ENCODE measurements around the gene ABO. TPM values are rescaled to one million over a fixed set of nuclear protein-coding genes. Genes with fewer than 3 reads are reported as not detected.

ABO gene
- total and polyA plus RNA-seq, 2 donors from 2014 or later: 25.0 to 29.0 TPM

DNA sequence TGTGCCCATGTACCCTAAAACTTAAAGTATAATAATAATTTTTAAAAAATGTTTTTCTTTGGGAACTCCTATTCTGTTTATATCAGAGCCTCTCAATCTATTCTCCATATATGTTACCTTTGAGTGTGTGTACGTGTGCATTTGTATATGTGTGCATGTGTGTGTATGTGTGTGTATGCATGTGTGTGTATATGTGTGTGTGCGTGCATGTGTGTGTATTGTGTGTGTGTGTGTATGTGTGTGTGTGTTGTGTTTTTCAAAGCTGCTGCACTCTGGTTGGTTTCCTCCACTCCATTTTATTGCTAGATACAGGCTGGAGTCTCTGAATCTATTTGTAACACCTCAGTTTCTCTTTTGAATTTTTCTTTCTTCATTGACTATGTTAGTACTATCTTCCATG lies 41.0 kb upstream of the ABO start:
- Histone ChIP-seq H3K4me1 (ENCODE audit: control insufficient read depth in 2 of 3, insufficient read depth in 2 of 3, low read depth in 1 of 3, low read length in 3 of 3) (no peaks in the 10 kb centered on the region), H3K9ac (ENCODE audit: low read length in 3 of 3) (no peak overlapping the region), H3K27ac (ENCODE audit: low read depth in 2 of 2, low read length in 2 of 2) (no peak overlapping the region), H3K9me3 (ENCODE audit: control insufficient read depth in 2 of 3, insufficient read depth in 1 of 3, low read length in 3 of 3) (no peaks in the 10 kb centered on the region), H3K27me3 (ENCODE audit: control insufficient read depth, insufficient read depth, low read length) (no peaks in the 10 kb centered on the region), H3K36me3 (ENCODE audit: control insufficient read depth in 2 of 3, insufficient read depth in 3 of 3, low read length in 3 of 3) (no peaks in the 10 kb centered on the region), H3K4me3 (ENCODE audit: low read length in 3 of 3) (no peak overlapping the region)
- intact Hi-C loops (cut with DNase I): no loop called here
- FAIRE-seq (no peak), DNase-seq (no peak)
- TF ChIP-seq, protein P1, sequence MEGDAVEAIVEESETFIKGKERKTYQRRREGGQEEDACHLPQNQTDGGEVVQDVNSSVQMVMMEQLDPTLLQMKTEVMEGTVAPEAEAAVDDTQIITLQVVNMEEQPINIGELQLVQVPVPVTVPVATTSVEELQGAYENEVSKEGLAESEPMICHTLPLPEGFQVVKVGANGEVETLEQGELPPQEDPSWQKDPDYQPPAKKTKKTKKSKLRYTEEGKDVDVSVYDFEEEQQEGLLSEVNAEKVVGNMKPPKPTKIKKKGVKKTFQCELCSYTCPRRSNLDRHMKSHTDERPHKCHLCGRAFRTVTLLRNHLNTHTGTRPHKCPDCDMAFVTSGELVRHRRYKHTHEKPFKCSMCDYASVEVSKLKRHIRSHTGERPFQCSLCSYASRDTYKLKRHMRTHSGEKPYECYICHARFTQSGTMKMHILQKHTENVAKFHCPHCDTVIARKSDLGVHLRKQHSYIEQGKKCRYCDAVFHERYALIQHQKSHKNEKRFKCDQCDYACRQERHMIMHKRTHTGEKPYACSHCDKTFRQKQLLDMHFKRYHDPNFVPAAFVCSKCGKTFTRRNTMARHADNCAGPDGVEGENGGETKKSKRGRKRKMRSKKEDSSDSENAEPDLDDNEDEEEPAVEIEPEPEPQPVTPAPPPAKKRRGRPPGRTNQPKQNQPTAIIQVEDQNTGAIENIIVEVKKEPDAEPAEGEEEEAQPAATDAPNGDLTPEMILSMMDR (IDR thresholded peaks at IDR 0.05; ENCODE audit: borderline replicate concordance, extremely low read depth, insufficient read depth): no peak

DNA sequence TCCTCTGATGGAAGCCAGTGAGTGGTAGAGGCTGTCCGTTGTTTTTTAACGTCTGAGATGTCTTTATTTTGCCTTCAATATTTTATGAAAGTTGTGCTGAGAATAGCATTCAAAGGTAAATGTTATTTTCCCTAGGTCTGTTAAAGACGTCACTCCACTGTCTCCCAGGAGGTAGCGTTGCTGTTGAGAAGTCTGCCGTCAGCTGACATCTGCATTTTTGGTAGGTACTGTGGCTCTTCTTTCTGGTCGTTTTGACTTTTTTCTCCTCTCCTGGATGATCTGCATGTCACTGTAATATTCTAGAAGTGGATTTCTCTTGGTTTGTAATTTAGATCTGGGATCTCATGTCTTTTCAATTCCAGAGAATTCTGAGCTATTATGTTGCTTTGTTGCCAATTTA lies 34.6 kb upstream of the ABO start:
- no peaks in the 10 kb centered on the region for H3K27me3 ChIP-seq (ENCODE audit: control insufficient read depth, insufficient read depth, low read length)
- intact Hi-C loops (cut with DNase I): no loop called here
- H3K9me3 ChIP-seq (ENCODE audit: control insufficient read depth in 2 of 3, insufficient read depth in 1 of 3, low read length in 3 of 3): no peaks in the 10 kb centered on the region
- H3K4me1 ChIP-seq (ENCODE audit: control insufficient read depth in 2 of 3, insufficient read depth in 2 of 3, low read depth in 1 of 3, low read length in 3 of 3): no peaks in the 10 kb centered on the region
- FAIRE-seq: no peak
- TF ChIP-seq, protein P1 (IDR thresholded peaks at IDR 0.05; ENCODE audit: borderline replicate concordance, extremely low read depth, insufficient read depth): no peak
- no peak overlapping the region for H3K27ac ChIP-seq (ENCODE audit: low read depth in 2 of 2, low read length in 2 of 2)
- H3K4me3 ChIP-seq (ENCODE audit: low read length in 3 of 3): no peak overlapping the region
- no peaks in the 10 kb centered on the region for H3K36me3 ChIP-seq (ENCODE audit: control insufficient read depth in 2 of 3, insufficient read depth in 3 of 3, low read length in 3 of 3)
- no peak overlapping the region for H3K9ac ChIP-seq (ENCODE audit: low read length in 3 of 3)
- no peak for DNase-seq

DNA sequence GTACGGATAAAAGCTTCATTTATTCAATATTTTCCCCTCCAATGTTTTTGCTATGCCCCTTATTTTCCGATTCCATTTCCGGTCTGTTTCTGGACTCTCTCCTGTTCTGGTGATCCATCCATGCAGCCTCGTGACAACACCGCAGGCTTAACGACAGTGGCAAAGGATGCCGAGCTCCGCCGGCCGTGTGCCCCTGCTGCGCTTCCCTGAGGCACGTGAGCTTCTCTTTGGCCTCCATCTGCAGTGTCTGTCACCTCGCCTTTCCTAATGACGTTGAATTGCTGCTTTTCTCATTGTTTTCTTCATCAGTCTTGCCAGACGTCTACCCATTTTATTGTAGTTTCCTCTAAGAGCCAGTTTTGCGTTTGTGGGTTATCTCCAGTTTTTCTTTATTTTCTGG lies 32.3 kb upstream of the ABO start:
- Histone ChIP-seq H3K9ac (ENCODE audit: low read length in 3 of 3) (no peak overlapping the region), H3K4me1 (ENCODE audit: control insufficient read depth in 2 of 3, insufficient read depth in 2 of 3, low read depth in 1 of 3, low read length in 3 of 3) (no peaks in the 10 kb centered on the region), H3K9me3 (ENCODE audit: control insufficient read depth in 2 of 3, insufficient read depth in 1 of 3, low read length in 3 of 3) (no peaks in the 10 kb centered on the region), H3K4me3 (ENCODE audit: low read length in 3 of 3) (no peak overlapping the region), H3K27ac (ENCODE audit: low read depth in 2 of 2, low read length in 2 of 2) (no peak overlapping the region), H3K36me3 (ENCODE audit: control insufficient read depth in 2 of 3, insufficient read depth in 3 of 3, low read length in 3 of 3) (no peaks in the 10 kb centered on the region), H3K27me3 (ENCODE audit: control insufficient read depth, insufficient read depth, low read length) (no peaks in the 10 kb centered on the region)
- TF ChIP-seq, protein P1 (IDR thresholded peaks at IDR 0.05; ENCODE audit: borderline replicate concordance, extremely low read depth, insufficient read depth): no peak
- intact Hi-C loops (cut with DNase I): no loop called here
- no peak for FAIRE-seq
- DNase-seq: no peak
